Chondrocyte (in vitro differentiated cells): ENCODE measurements around the gene GCFC2. TPM values are rescaled to one million over a fixed set of nuclear protein-coding genes. Genes with fewer than 3 reads are reported as not detected.
A peak's percentile ranks its signal among the peaks of the same experiment; 100 is the strongest.
"Not testable (repeated sequence)": the region's sequence is repeated elsewhere in the genome, so short reads cannot be mapped to it uniquely, and the experiment has no call there.

ENCODE experiments used
- DNase-seq: peaks from one replicate; pipeline ENCODE4 v3.0.0; 2021; ENCODE audit warnings: mixed read lengths, low spot score
- H3K27ac Mint-ChIP-seq: one replicate; pipeline ENCODE4 v1.8.0; 2021; ENCODE audit warnings: mild to moderate bottlenecking, moderate library complexity, mixed read lengths; ENCODE audit not compliant: unreplicated experiment
- H3K27me3 Mint-ChIP-seq: 2 replicates; pipeline ENCODE4 v1.8.0; 2021; ENCODE audit warnings: low read depth, mixed read lengths
- H3K36me3 Mint-ChIP-seq: 2 replicates; pipeline ENCODE4 v1.8.0; 2021; ENCODE audit warnings: low read depth, mixed read lengths
- H3K4me1 Mint-ChIP-seq: 2 replicates; pipeline ENCODE4 v1.8.0; 2021; ENCODE audit warnings: low read depth, mild to moderate bottlenecking, mixed read lengths
- H3K4me3 Mint-ChIP-seq: one replicate; pipeline ENCODE4 v1.8.0; 2021; ENCODE audit warnings: mild to moderate bottlenecking, moderate library complexity, mixed read lengths; ENCODE audit not compliant: unreplicated experiment
- H3K9me3 Mint-ChIP-seq: 2 replicates; pipeline ENCODE4 v1.8.0; 2021; ENCODE audit warnings: low read depth, mixed read lengths
- CTCF ChIP-seq: fragments of 200-600 bp; sonication (generic); IDR thresholded peaks from 2 replicates; pipeline ENCODE4 v1.5.0; 2021; ENCODE audit warnings: antibody characterized with exemption, mild to moderate bottlenecking, moderate library complexity
- total RNA-seq: library from RNA; stranded (reverse); gene quantifications from 3 replicates; pipeline ENCODE4 v1.2.1, GENCODE V29; 2021

The GCFC2 gene
- total RNA-seq, 1 donor from 2014 or later = 10.7 TPM

GRCh38 chr2:75719616-75720015 lies 8.9 kb upstream of the GCFC2 start:
- Mint-ChIP-seq H3K27me3 (peaks cover 19% of the 10 kb centered on the region), H3K4me1 (no peaks in the 10 kb centered on the region), H3K36me3 (peaks cover 2% of the 10 kb centered on the region), H3K4me3 (no peak overlapping the region), H3K9me3 (peaks cover 3% of the 10 kb centered on the region), H3K27ac (no peak overlapping the region)
- no peak for TF ChIP-seq CTCF
- DNase-seq = no peak

DNA sequence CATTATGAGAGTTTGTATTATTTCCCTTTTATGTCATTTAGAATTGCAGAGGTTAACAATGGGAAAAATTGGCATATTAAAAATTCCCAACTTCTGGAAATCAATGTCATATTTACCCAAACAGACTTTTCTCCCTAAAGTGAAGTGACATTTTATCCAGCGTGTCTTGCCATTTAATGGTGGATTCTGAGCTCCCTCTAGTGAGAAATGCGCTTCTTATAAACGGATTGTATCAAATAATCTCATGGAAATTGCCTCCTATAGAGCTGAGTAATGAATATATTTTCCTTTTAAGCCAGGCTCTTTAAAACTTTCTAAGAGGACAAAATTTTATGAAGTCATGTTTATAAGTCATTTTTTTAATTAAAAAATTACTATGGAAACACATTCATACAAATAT lies 5.7 kb upstream of the GCFC2 start:
- H3K9me3 Mint-ChIP-seq = peaks cover 3% of the 10 kb centered on the region
- peaks cover 2% of the 10 kb centered on the region for H3K36me3 Mint-ChIP-seq
- peak; percentile 52 for TF ChIP-seq CTCF
- no peak for DNase-seq
- no peaks in the 10 kb centered on the region for H3K4me1 Mint-ChIP-seq
- peaks cover 5% of the 10 kb centered on the region for H3K27me3 Mint-ChIP-seq
- no peak overlapping the region for H3K4me3 Mint-ChIP-seq
- H3K27ac Mint-ChIP-seq = no peak overlapping the region

DNA sequence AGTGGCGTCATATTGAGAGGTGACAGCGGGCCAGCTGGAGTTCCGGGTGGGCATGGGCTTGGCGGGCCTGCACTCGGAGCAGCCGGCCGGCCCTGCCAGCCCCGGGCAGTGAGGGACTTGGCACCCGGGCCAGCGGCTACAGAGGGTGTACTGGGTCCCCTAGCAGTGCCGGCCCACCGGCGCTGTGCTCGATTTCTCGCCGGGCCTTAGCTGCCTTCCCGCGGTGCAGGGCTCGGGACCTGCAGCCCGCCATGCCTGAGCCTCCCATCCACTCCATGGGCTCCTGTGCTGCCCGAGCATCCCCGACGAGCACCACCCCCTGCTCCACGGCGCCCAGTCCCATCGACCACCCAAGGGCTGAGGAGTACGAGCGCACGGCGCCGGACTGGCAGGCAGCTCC lies 875 bp upstream of the GCFC2 start:
- H3K27ac Mint-ChIP-seq, DNase-seq, H3K36me3 Mint-ChIP-seq, H3K9me3 Mint-ChIP-seq, H3K27me3 Mint-ChIP-seq: not testable (repeated sequence)
- Mint-ChIP-seq H3K4me1 (peaks cover 18% of the 10 kb centered on the region), H3K4me3 (peak overlapping the region; percentile 78)

DNA sequence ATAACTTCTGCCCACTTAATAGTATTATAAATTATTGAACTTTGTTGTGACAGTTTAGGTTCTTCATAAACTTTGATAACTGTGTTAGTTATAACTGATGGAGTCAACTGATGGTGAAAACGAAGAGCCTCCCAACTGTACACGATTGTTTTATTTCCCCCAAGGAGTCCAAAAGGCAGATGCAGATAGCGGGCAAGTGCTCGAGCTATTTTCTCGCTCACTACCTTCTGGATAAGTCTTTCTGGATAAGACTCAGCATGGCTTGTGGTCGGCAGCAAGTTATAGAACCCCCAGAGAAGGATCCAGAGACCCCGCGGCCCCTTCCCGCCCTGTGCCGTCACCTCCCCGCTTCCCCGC lies 517 bp downstream of the GCFC2 start:
- Mint-ChIP-seq H3K9me3 (no peaks in the 10 kb centered on the region), H3K27ac (peak overlapping the region; percentile 90), H3K4me1 (peaks cover 25% of the 10 kb centered on the region), H3K4me3 (peak overlapping the region; percentile 78), H3K27me3 (peaks cover under 1% of the 10 kb centered on the region), H3K36me3 (peaks cover 4% of the 10 kb centered on the region)
- no peak for DNase-seq
- no peak for TF ChIP-seq CTCF

DNA sequence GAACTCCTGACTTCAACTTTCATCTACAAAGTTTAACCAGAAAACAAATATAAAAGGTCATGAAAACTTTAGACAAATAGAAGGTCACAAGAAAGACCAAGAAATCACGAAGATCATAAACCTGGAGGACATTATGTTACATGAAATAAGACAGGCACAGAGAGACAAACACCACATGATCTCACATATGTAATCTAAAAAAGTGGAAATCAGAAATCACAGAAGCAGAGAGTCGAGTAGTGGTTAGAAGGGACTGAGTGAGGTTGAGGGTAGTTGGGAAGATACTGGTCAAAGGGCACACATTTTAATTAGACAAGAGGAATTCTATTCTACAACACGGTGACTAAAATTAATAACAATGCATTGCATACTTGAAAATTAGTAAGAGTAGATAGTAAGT lies 1.4 kb downstream of the GCFC2 start:
- Mint-ChIP-seq H3K36me3 (peaks cover 7% of the 10 kb centered on the region), H3K27me3 (no peaks in the 10 kb centered on the region), H3K4me3 (peak overlapping the region; percentile 36), H3K9me3 (no peaks in the 10 kb centered on the region), H3K4me1 (peaks cover 25% of the 10 kb centered on the region), H3K27ac (peak overlapping the region; percentile 9)
- TF ChIP-seq CTCF = no peak
- DNase-seq = no peak

DNA sequence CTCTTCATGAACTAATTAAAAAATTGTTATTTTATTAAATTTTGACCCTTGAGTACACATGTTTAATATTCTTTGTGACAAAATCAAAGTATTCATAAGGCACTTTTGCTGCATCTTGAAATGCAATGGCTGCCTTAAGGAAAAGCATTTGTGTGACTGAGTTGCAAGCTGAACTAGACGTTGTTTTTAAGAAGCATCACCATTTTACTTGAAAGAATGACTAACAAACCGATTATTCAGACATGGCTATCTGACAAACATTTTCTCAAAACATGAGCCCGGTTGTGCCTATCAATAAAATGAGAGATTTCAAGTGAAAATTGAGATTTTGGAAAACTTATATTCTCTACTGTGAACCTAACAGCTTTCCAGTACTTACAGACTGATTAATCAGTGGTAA lies 2.8 kb downstream of the GCFC2 start:
- Mint-ChIP-seq H3K27ac (no peak overlapping the region), H3K36me3 (peaks cover 13% of the 10 kb centered on the region), H3K4me3 (no peak overlapping the region), H3K4me1 (peaks cover 25% of the 10 kb centered on the region), H3K27me3 (no peaks in the 10 kb centered on the region), H3K9me3 (no peaks in the 10 kb centered on the region)
- DNase-seq = no peak
- no peak for TF ChIP-seq CTCF
